ENCODE data around the gene ERICH6B. TPM values are rescaled to one million over a fixed set of nuclear protein-coding genes. Genes with fewer than 3 reads are reported as not detected.

Gene ERICH6B
- total RNA-seq, 1 experiment from 2014 or later: not detected

- no peaks in the 10 kb centered on the region for H3K9me3 ChIP-seq (ENCODE audit: low read length)
- H3K4me1 ChIP-seq (ENCODE audit: low read length): peaks cover 10% of the 10 kb centered on the region
- no peak overlapping the region for H3K4me3 ChIP-seq (ENCODE audit: low read length)
- H3K27me3 ChIP-seq (ENCODE audit: low read length): no peaks in the 10 kb centered on the region
- H3K9ac ChIP-seq (ENCODE audit: low read length): no peak overlapping the region
- no peak overlapping the region for H3K27ac ChIP-seq (ENCODE audit: low read length)
- peak; percentile 89 for DNase-seq
- no peaks in the 10 kb centered on the region for H3K9me2 ChIP-seq (replicated peaks; ENCODE audit: insufficient read depth, low read length)
- H4K20me1 ChIP-seq (ENCODE audit: insufficient read depth, low read depth, low read length): 0 out of 2 replicates have a peak, but pooled peaks cover 6% of the 10 kb centered on the region
- no peak overlapping the region for H2AFZ ChIP-seq (ENCODE audit: low read length)
- H3K79me2 ChIP-seq (ENCODE audit: low read length): no peaks in the 10 kb centered on the region
- no peak overlapping the region for H3K4me2 ChIP-seq (ENCODE audit: low read depth, low read length, poor library complexity, severe bottlenecking)
- no peaks in the 10 kb centered on the region for H3K36me3 ChIP-seq (ENCODE audit: insufficient read depth, low read length)
Observed at GRCh38 chr13:45545686-45546409, 69.7 kb downstream of the ERICH6B start.

- Histone ChIP-seq H3K79me2 (ENCODE audit: low read length) (no peaks in the 10 kb centered on the region), H3K9ac (ENCODE audit: low read length) (no peak overlapping the region), H3K27ac (ENCODE audit: low read length) (no peak overlapping the region)
Observed at GRCh38 chr13:45544520-45544919, 71.0 kb downstream of the ERICH6B start.

GRCh38 chr13:45542878-45543277 lies 72.7 kb downstream of the ERICH6B start:
- Histone ChIP-seq H3K27me3 (ENCODE audit: low read length) (no peaks in the 10 kb centered on the region), H3K9ac (ENCODE audit: low read length) (no peak overlapping the region), H3K9me2 (replicated peaks; ENCODE audit: insufficient read depth, low read length) (no peaks in the 10 kb centered on the region), H3K4me2 (ENCODE audit: low read depth, low read length, poor library complexity, severe bottlenecking) (no peak overlapping the region), H3K4me3 (ENCODE audit: low read length) (no peak overlapping the region), H3K27ac (ENCODE audit: low read length) (no peak overlapping the region), H3K79me2 (ENCODE audit: low read length) (no peaks in the 10 kb centered on the region), H3K36me3 (ENCODE audit: insufficient read depth, low read length) (no peaks in the 10 kb centered on the region), H2AFZ (ENCODE audit: low read length) (no peak overlapping the region), H3K9me3 (ENCODE audit: low read length) (no peaks in the 10 kb centered on the region), H4K20me1 (ENCODE audit: insufficient read depth, low read depth, low read length) (0 out of 2 replicates have a peak, but pooled peaks cover 4% of the 10 kb centered on the region), H3K4me1 (ENCODE audit: low read length) (peaks cover 10% of the 10 kb centered on the region)
- DNase-seq: no peak

More at GRCh38 chr13:45544520-45544919, 71.0 kb downstream of the ERICH6B start:
- Histone ChIP-seq H3K9me2 (replicated peaks; ENCODE audit: insufficient read depth, low read length) (no peaks in the 10 kb centered on the region), H3K4me2 (ENCODE audit: low read depth, low read length, poor library complexity, severe bottlenecking) (no peak overlapping the region), H3K27me3 (ENCODE audit: low read length) (no peaks in the 10 kb centered on the region), H4K20me1 (ENCODE audit: insufficient read depth, low read depth, low read length) (0 out of 2 replicates have a peak, but pooled peaks cover 6% of the 10 kb centered on the region), H3K9me3 (ENCODE audit: low read length) (no peaks in the 10 kb centered on the region), H3K4me3 (ENCODE audit: low read length) (no peak overlapping the region), H3K36me3 (ENCODE audit: insufficient read depth, low read length) (no peaks in the 10 kb centered on the region), H2AFZ (ENCODE audit: low read length) (no peak overlapping the region), H3K4me1 (ENCODE audit: low read length) (peaks cover 10% of the 10 kb centered on the region)
- DNase-seq: peak; percentile 35

GRCh38 chr13:45542391-45542790 lies 73.1 kb downstream of the ERICH6B start:
- Histone ChIP-seq H3K27ac (ENCODE audit: low read length) (no peak overlapping the region), H3K36me3 (ENCODE audit: insufficient read depth, low read length) (no peaks in the 10 kb centered on the region), H3K9me3 (ENCODE audit: low read length) (no peaks in the 10 kb centered on the region), H3K4me1 (ENCODE audit: low read length) (peaks cover 10% of the 10 kb centered on the region), H3K9ac (ENCODE audit: low read length) (no peak overlapping the region), H2AFZ (ENCODE audit: low read length) (no peak overlapping the region), H3K4me3 (ENCODE audit: low read length) (no peak overlapping the region), H3K9me2 (replicated peaks; ENCODE audit: insufficient read depth, low read length) (no peaks in the 10 kb centered on the region), H3K27me3 (ENCODE audit: low read length) (no peaks in the 10 kb centered on the region), H3K79me2 (ENCODE audit: low read length) (no peaks in the 10 kb centered on the region), H3K4me2 (ENCODE audit: low read depth, low read length, poor library complexity, severe bottlenecking) (no peak overlapping the region), H4K20me1 (ENCODE audit: insufficient read depth, low read depth, low read length) (0 out of 2 replicates have a peak, but pooled peaks cover 4% of the 10 kb centered on the region)
- DNase-seq: no peak

- H3K4me1 ChIP-seq (ENCODE audit: low read length): peaks cover 10% of the 10 kb centered on the region
- no peak overlapping the region for H3K27ac ChIP-seq (ENCODE audit: low read length)
- H4K20me1 ChIP-seq (ENCODE audit: insufficient read depth, low read depth, low read length): 0 out of 2 replicates have a peak, but pooled peaks cover under 1% of the 10 kb centered on the region
- no peaks in the 10 kb centered on the region for H3K27me3 ChIP-seq (ENCODE audit: low read length)
- H3K9me3 ChIP-seq (ENCODE audit: low read length): no peaks in the 10 kb centered on the region
- no peak overlapping the region for H3K4me2 ChIP-seq (ENCODE audit: low read depth, low read length, poor library complexity, severe bottlenecking)
- DNase-seq: no peak
- H2AFZ ChIP-seq (ENCODE audit: low read length): no peak overlapping the region
- H3K9me2 ChIP-seq (replicated peaks; ENCODE audit: insufficient read depth, low read length): no peaks in the 10 kb centered on the region
- no peak overlapping the region for H3K4me3 ChIP-seq (ENCODE audit: low read length)
- H3K9ac ChIP-seq (ENCODE audit: low read length): no peak overlapping the region
- H3K36me3 ChIP-seq (ENCODE audit: insufficient read depth, low read length): no peaks in the 10 kb centered on the region
- no peaks in the 10 kb centered on the region for H3K79me2 ChIP-seq (ENCODE audit: low read length)
Observed at GRCh38 chr13:45541806-45542205, 73.7 kb downstream of the ERICH6B start.

- Histone ChIP-seq H3K9me3 (ENCODE audit: low read length) (no peaks in the 10 kb centered on the region), H3K27ac (ENCODE audit: low read length) (no peak overlapping the region), H4K20me1 (ENCODE audit: insufficient read depth, low read depth, low read length) (no peaks in the 10 kb centered on the region), H3K9ac (ENCODE audit: low read length) (no peak overlapping the region), H3K4me2 (ENCODE audit: low read depth, low read length, poor library complexity, severe bottlenecking) (no peak overlapping the region), H3K36me3 (ENCODE audit: insufficient read depth, low read length) (peaks cover 6% of the 10 kb centered on the region; the same call in 1 of the 2 replicates), H3K4me1 (ENCODE audit: low read length) (peaks cover 4% of the 10 kb centered on the region), H2AFZ (ENCODE audit: low read length) (no peak overlapping the region), H3K9me2 (replicated peaks; ENCODE audit: insufficient read depth, low read length) (no peaks in the 10 kb centered on the region), H3K79me2 (ENCODE audit: low read length) (no peaks in the 10 kb centered on the region), H3K4me3 (ENCODE audit: low read length) (no peak overlapping the region), H3K27me3 (ENCODE audit: low read length) (no peaks in the 10 kb centered on the region)
- no peak for DNase-seq
Observed at GRCh38 chr13:45540864-45541263, 74.7 kb downstream of the ERICH6B start.

- no peaks in the 10 kb centered on the region for H3K9me3 ChIP-seq (ENCODE audit: low read length)
- no peak overlapping the region for H3K27ac ChIP-seq (ENCODE audit: low read length)
- H2AFZ ChIP-seq (ENCODE audit: low read length): no peak overlapping the region
- no peak overlapping the region for H3K4me2 ChIP-seq (ENCODE audit: low read depth, low read length, poor library complexity, severe bottlenecking)
- no peak overlapping the region for H3K9ac ChIP-seq (ENCODE audit: low read length)
- no peaks in the 10 kb centered on the region for H3K27me3 ChIP-seq (ENCODE audit: low read length)
- no peak overlapping the region for H3K4me3 ChIP-seq (ENCODE audit: low read length)
- DNase-seq: no peak
- no peaks in the 10 kb centered on the region for H3K4me1 ChIP-seq (ENCODE audit: low read length)
- H3K9me2 ChIP-seq (replicated peaks; ENCODE audit: insufficient read depth, low read length): no peaks in the 10 kb centered on the region
- no peaks in the 10 kb centered on the region for H4K20me1 ChIP-seq (ENCODE audit: insufficient read depth, low read depth, low read length)
- peaks cover 10% of the 10 kb centered on the region; the same call in 1 of the 2 replicates for H3K36me3 ChIP-seq (ENCODE audit: insufficient read depth, low read length)
- no peaks in the 10 kb centered on the region for H3K79me2 ChIP-seq (ENCODE audit: low read length)
Observed at GRCh38 chr13:45540195-45540594, 75.3 kb downstream of the ERICH6B start.

- Histone ChIP-seq H3K9ac (ENCODE audit: low read length) (no peak overlapping the region), H3K27me3 (ENCODE audit: low read length) (no peaks in the 10 kb centered on the region), H3K4me3 (ENCODE audit: low read length) (no peak overlapping the region), H3K9me3 (ENCODE audit: low read length) (no peaks in the 10 kb centered on the region), H3K79me2 (ENCODE audit: low read length) (no peaks in the 10 kb centered on the region), H3K36me3 (ENCODE audit: insufficient read depth, low read length) (peaks cover 16% of the 10 kb centered on the region; the same call in 1 of the 2 replicates), H3K27ac (ENCODE audit: low read length) (no peak overlapping the region), H2AFZ (ENCODE audit: low read length) (no peak overlapping the region), H3K4me1 (ENCODE audit: low read length) (no peaks in the 10 kb centered on the region), H4K20me1 (ENCODE audit: insufficient read depth, low read depth, low read length) (no peaks in the 10 kb centered on the region), H3K9me2 (replicated peaks; ENCODE audit: insufficient read depth, low read length) (no peaks in the 10 kb centered on the region), H3K4me2 (ENCODE audit: low read depth, low read length, poor library complexity, severe bottlenecking) (no peak overlapping the region)
- DNase-seq: no peak
Observed at GRCh38 chr13:45538382-45538781, 77.2 kb downstream of the ERICH6B start.

Data from Karpas-422 (cell line).